Panc1 (cell line): Measurements from ENCODE around the gene S100P. TPM values are rescaled to one million over a fixed set of nuclear protein-coding genes. Genes with fewer than 3 reads are reported as not detected.

Experiments used
- ATAC-seq: fragments of 200-7000 bp; cut with Tn5 transposase; 2 replicates; pipeline ENCODE4 v1.9.1; 2020; ENCODE audit warnings: mild to moderate bottlenecking, moderate library complexity
- BruUV-seq: library from RNA; stranded (reverse); fragments of 400-500 nt; replicated peaks from 2 replicates; lab custom pipeline; 2021; lab: Mats Ljungman, UMichigan
- CTCF ChIA-PET: fragments of 300-600 bp; sonication (Branson Sonifier 250); formaldehyde crosslinking; loops from one replicate; lab custom pipeline; 2022; ENCODE audit warnings: antibody characterized with exemption; lab: Charles Lee
- POLR2A ChIA-PET: fragments of 300-600 bp; sonication (Branson Sonifier 250); formaldehyde crosslinking; loops from one replicate; lab custom pipeline; 2022; ENCODE audit warnings: antibody characterized with exemption; lab: Charles Lee
- DNase-seq: peaks from one replicate; pipeline ENCODE4 v3.0.0-alpha.2; 2010; ENCODE audit warnings: low read depth, low spot score
- H3K27ac ChIP-seq: 2 replicates; pipeline ENCODE4 v1.5.1; 2011; ENCODE audit warnings: mild to moderate bottlenecking, low read length, inconsistent platforms
- H3K27me3 ChIP-seq: fragments of 200-500 bp; sonication (Bioruptor generic); 2 replicates; pipeline ENCODE4 v1.6.0; 2014; ENCODE audit warnings: low read length, inconsistent platforms; ENCODE audit not compliant: control insufficient read depth, insufficient read depth
- H3K36me3 ChIP-seq: fragments of 200-500 bp; sonication (Bioruptor generic); 2 replicates; pipeline ENCODE4 v1.5.1; 2014; ENCODE audit warnings: inconsistent platforms, mild to moderate bottlenecking, low read length, moderate library complexity; ENCODE audit not compliant: control insufficient read depth, insufficient read depth
- H3K4me1 ChIP-seq: 2 replicates; pipeline ENCODE4 v1.5.1; 2011; ENCODE audit warnings: inconsistent platforms, mild to moderate bottlenecking, low read length, moderate library complexity; ENCODE audit not compliant: control insufficient read depth, insufficient read depth
- H3K4me3 ChIP-seq, 2 experiments: 2 replicates each; pipeline ENCODE4 v1.5.1; 2011 to 2012; ENCODE audit warnings: low read depth in 2 of 2, low read length in 2 of 2, mild to moderate bottlenecking in 2 of 2, inconsistent platforms in 1 of 2, moderate library complexity in 1 of 2
- H3K9me3 ChIP-seq: fragments of 200-500 bp; sonication (Bioruptor generic); 2 replicates; pipeline ENCODE4 v1.5.1; 2014; ENCODE audit warnings: low read depth, mild to moderate bottlenecking, inconsistent platforms, low read length, moderate library complexity; ENCODE audit not compliant: control insufficient read depth, insufficient read depth
- CTCF ChIP-seq: fragments of 450-650 bp; IDR thresholded peaks from 2 replicates; pipeline ENCODE4 v1.5.1; 2017; ENCODE audit warnings: mild to moderate bottlenecking
- POLR2AphosphoS5 ChIP-seq: IDR thresholded peaks from 2 replicates; pipeline ENCODE4 v1.6.1; 2012; ENCODE audit warnings: mild to moderate bottlenecking, low read depth, low read length, moderate library complexity
- REST ChIP-seq, 2 experiments: IDR thresholded peaks; 2 replicates each; pipeline ENCODE4 v1.6.1; 2011 to 2012; ENCODE audit warnings: low read depth in 2 of 2, control low read depth in 1 of 2, low read length in 1 of 2, mild to moderate bottlenecking in 1 of 2, moderate library complexity in 1 of 2; ENCODE audit not compliant: insufficient read depth in 1 of 2
- SIN3A ChIP-seq: IDR thresholded peaks from 2 replicates; pipeline ENCODE4 v1.6.1; 2012; ENCODE audit warnings: low read depth, mild to moderate bottlenecking, low read length, moderate library complexity, borderline replicate concordance; ENCODE audit not compliant: insufficient read depth
- TCF7L2 ChIP-seq: IDR thresholded peaks from 2 replicates; pipeline ENCODE4 v1.6.1; 2011; ENCODE audit warnings: mild to moderate bottlenecking, low read depth, low read length, inconsistent platforms
- in situ Hi-C: cut with HindIII; loops from 2 replicates; pipeline ENCODE4 v1.10.0; 2016; ENCODE audit warnings: low sequenced_read_pairs, low pct_unique_long_range_greater_than_20kb
- intact Hi-C: fragments of 100-400 bp; cut with micrococcal nuclease; formaldehyde crosslinking; loops from one replicate; pipeline ENCODE4 v1.10.0; 2022; ENCODE audit not compliant: unreplicated experiment
- total RNA-seq: library from RNA; stranded (reverse); gene quantifications from one replicate; pipeline ENCODE4 v1.2.1, GENCODE V29; 2021; ENCODE audit not compliant: unreplicated experiment

S100P gene
- total RNA-seq, 1 experiment from 2014 or later, result 2.3 TPM

GRCh38 chr4:6716958-6717655, 23.4 kb downstream of the S100P start:
- BruUV-seq, result no TSS peak
- TF ChIP-seq TCF7L2, result no peak
- TF ChIP-seq REST (IDR thresholded peaks at IDR 0.05; ENCODE audit: insufficient read depth in 1 of 2, low read depth in 2 of 2, low read length in 1 of 2), result no peak
- no peak for TF ChIP-seq POLR2AphosphoS5
- TF ChIP-seq SIN3A, result no peak
- TF ChIP-seq CTCF, result no peak
- intact Hi-C loops, result loop anchor here (10.0 kb wide), 1 partner anchor 68 kb away; the partner anchor contains the start of gene KIAA0232
- Histone ChIP-seq H3K27me3 (no peaks in the 10 kb centered on the region), H3K4me3 (peak overlapping the region; percentile 66 to 75), H3K36me3 (no peaks in the 10 kb centered on the region), H3K9me3 (no peaks in the 10 kb centered on the region), H3K27ac (peak overlapping the region; percentile 85), H3K4me1 (peaks cover 14% of the 10 kb centered on the region)
- ChIA-PET POLR2A (interaction anchor here (0.6 to 0.7 kb wide), 3 partner anchors 11 to 156 kb away, joined by 4 to 14 read pairs (median 14); no protein-coding TSS in a partner anchor), CTCF (interaction anchor here (0.7 kb wide), 1 partner anchor 28 kb away, joined by 3 read pairs; no protein-coding TSS in a partner anchor)
- no peak for DNase-seq
- in situ Hi-C loops, result no loop called here
- ATAC-seq, result no peak

- DNase-seq, result no peak
- no peaks in the 10 kb centered on the region for H3K27me3 ChIP-seq
- H3K4me1 ChIP-seq, result peaks cover 14% of the 10 kb centered on the region
- 0 out of 2 replicates have a peak overlapping the region, but pooled peaks have one; percentile 23 for H3K27ac ChIP-seq
- ATAC-seq, result 0 out of 2 replicates have a peak, but pooled peaks have one; percentile 26
- POLR2A ChIA-PET, result interaction anchor here (0.5 kb wide), 1 partner anchor 128 kb away, joined by 5 read pairs; no protein-coding TSS in a partner anchor
- BruUV-seq, result no TSS peak
- intact Hi-C loops (loop anchor here (2.0 to 10.0 kb wide), 2 partner anchors 66 to 156 kb away; partner anchors contain the start of gene KIAA0232), in situ Hi-C loops (no loop called here)
- no peak overlapping the region for H3K4me3 ChIP-seq
- H3K36me3 ChIP-seq, result no peaks in the 10 kb centered on the region
- no peak for TF ChIP-seq SIN3A
- TF ChIP-seq REST (IDR thresholded peaks at IDR 0.05; ENCODE audit: insufficient read depth in 1 of 2, low read depth in 2 of 2, low read length in 1 of 2), result no peak
- TF ChIP-seq POLR2AphosphoS5, result no peak
- TF ChIP-seq TCF7L2, result no peak
- TF ChIP-seq CTCF, result no peak
- no peaks in the 10 kb centered on the region for H3K9me3 ChIP-seq
- CTCF ChIA-PET, result interaction anchor here (0.5 to 1.9 kb wide), 5 partner anchors 153 to 320 kb away, joined by 3 to 8 read pairs (median 3); no protein-coding TSS in a partner anchor
Measured at GRCh38 chr4:6718932-6719610, 25.4 kb downstream of the S100P start.
